Measurements from ENCODE around the gene SCEL. TPM values are rescaled to one million over a fixed set of nuclear protein-coding genes. Genes with fewer than 3 reads are reported as not detected.

SCEL gene
- total and polyA plus RNA-seq, 2 experiments from 2014 or later, result not detected

DNA sequence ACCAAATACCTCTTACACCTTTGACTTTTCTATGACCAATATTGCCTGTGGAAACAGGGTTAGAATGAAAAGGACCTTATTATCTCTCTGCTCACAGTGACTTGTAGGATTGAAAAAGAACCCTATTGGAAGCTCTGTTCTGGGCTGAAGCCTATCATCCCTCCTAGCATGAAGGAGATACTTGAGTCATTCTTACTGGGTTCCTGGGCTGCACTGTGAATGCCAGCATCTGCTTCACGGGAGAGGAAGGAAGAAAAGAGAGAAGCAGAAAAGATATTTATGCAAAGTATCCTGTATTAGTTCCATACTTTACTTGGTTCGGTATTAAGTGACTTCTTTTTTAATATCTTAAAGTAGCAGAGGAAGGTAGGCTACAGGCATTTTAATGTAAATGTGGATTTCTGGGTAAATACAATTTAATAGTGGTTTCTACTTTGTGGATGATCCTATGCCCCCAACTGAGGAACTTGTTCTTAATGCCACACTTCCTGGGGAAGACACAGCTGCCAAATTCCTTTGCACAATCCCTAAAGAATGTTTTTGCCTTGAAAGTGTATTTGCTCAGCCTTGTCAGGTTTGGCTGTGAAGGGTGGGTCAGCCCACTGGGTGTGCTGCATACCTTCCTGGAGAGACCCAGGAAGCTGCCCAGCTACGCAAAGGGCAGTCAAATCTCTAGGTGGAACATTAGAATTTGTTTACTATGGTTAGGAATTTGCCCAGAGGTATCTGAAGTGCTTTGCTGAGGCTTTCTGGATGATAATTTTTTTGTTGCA, 13.7 kb upstream of the SCEL start:
- no peaks in the 10 kb centered on the region for H3K4me1 ChIP-seq (ENCODE audit: low read depth)
- no peak overlapping the region for H3K27ac ChIP-seq
- TF ChIP-seq, protein P1, sequence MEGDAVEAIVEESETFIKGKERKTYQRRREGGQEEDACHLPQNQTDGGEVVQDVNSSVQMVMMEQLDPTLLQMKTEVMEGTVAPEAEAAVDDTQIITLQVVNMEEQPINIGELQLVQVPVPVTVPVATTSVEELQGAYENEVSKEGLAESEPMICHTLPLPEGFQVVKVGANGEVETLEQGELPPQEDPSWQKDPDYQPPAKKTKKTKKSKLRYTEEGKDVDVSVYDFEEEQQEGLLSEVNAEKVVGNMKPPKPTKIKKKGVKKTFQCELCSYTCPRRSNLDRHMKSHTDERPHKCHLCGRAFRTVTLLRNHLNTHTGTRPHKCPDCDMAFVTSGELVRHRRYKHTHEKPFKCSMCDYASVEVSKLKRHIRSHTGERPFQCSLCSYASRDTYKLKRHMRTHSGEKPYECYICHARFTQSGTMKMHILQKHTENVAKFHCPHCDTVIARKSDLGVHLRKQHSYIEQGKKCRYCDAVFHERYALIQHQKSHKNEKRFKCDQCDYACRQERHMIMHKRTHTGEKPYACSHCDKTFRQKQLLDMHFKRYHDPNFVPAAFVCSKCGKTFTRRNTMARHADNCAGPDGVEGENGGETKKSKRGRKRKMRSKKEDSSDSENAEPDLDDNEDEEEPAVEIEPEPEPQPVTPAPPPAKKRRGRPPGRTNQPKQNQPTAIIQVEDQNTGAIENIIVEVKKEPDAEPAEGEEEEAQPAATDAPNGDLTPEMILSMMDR (IDR thresholded peaks at IDR 0.05; ENCODE audit: low read depth, low read length), result no peak
- no peaks in the 10 kb centered on the region for H3K9me3 ChIP-seq (ENCODE audit: low read depth)
- H3K4me3 ChIP-seq, result no peak overlapping the region
- no peaks in the 10 kb centered on the region for H3K27me3 ChIP-seq
- DNase-seq (ENCODE audit: low read depth in 1 of 2, low spot score in 1 of 2), result peak in 1 of 2 donors; percentile 46
- no peaks in the 10 kb centered on the region for H3K36me3 ChIP-seq

- no peak for DNase-seq (ENCODE audit: low read depth in 1 of 2, low spot score in 1 of 2)
- no peaks in the 10 kb centered on the region for H3K36me3 ChIP-seq
- no peaks in the 10 kb centered on the region for H3K27me3 ChIP-seq
- H3K4me3 ChIP-seq, result no peak overlapping the region
- no peak overlapping the region for H3K27ac ChIP-seq
- H3K4me1 ChIP-seq (ENCODE audit: low read depth), result no peaks in the 10 kb centered on the region
- no peaks in the 10 kb centered on the region for H3K9me3 ChIP-seq (ENCODE audit: low read depth)
- TF ChIP-seq, protein P1 (IDR thresholded peaks at IDR 0.05; ENCODE audit: low read depth, low read length), result no peak
Measured at GRCh38 chr13:77522444-77522843, 13.1 kb upstream of the SCEL start.

- H3K36me3 ChIP-seq, result no peaks in the 10 kb centered on the region
- H3K4me1 ChIP-seq (ENCODE audit: low read depth), result no peaks in the 10 kb centered on the region
- DNase-seq (ENCODE audit: low read depth in 1 of 2, low spot score in 1 of 2), result no peak
- no peaks in the 10 kb centered on the region for H3K9me3 ChIP-seq (ENCODE audit: low read depth)
- no peaks in the 10 kb centered on the region for H3K27me3 ChIP-seq
- H3K27ac ChIP-seq, result no peak overlapping the region
- no peak overlapping the region for H3K4me3 ChIP-seq
- TF ChIP-seq, protein P1 (IDR thresholded peaks at IDR 0.05; ENCODE audit: low read depth, low read length), result no peak
Measured at GRCh38 chr13:77523386-77523785, 12.1 kb upstream of the SCEL start.

DNA sequence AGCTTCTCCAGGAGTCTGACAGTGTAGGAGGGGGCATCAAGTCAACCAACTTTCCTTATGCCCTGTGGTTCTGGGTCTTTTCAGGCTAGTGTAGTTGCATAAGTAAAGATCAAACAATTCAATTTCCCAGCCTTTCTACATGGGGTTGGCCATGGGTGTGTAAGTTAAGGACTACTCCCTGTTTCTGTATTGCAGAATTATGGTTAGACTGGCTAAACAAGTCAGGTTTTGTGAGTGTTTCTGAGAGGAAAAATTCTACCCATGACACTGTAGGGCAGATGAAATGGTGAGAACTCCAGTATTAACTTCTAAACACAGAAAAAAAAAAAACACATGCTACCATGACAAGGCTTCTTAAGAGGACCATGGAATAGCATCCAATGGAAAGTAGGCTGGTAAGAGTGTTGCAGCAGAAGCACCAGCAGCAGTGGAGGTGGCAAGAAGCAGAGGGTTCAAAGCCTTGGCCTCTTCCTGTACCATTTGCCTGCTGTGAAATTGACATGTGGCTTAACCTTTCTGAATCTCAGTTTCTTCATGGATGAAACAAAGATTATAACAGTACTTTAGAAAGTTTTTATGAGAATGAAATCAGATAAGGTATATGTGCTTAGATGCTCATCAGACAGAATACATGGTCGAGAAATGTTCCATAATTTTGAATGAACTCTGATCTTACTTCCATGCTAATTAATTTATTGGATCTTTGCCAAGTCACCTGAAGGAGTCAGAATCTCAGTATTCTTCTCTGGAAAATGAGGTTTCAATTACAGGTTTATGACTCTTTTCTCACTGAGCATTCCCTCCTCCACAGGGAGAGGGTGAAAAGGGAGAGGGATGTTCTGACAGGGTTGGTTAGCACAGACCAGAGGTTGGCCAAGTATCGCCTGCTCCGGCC, 11.4 kb upstream of the SCEL start:
- H3K4me3 ChIP-seq, result no peak overlapping the region
- no peaks in the 10 kb centered on the region for H3K9me3 ChIP-seq (ENCODE audit: low read depth)
- TF ChIP-seq, protein P1 (IDR thresholded peaks at IDR 0.05; ENCODE audit: low read depth, low read length), result no peak
- no peaks in the 10 kb centered on the region for H3K36me3 ChIP-seq
- no peak overlapping the region for H3K27ac ChIP-seq
- no peaks in the 10 kb centered on the region for H3K4me1 ChIP-seq (ENCODE audit: low read depth)
- H3K27me3 ChIP-seq, result no peaks in the 10 kb centered on the region
- no peak for DNase-seq (ENCODE audit: low read depth in 1 of 2, low spot score in 1 of 2)

DNA sequence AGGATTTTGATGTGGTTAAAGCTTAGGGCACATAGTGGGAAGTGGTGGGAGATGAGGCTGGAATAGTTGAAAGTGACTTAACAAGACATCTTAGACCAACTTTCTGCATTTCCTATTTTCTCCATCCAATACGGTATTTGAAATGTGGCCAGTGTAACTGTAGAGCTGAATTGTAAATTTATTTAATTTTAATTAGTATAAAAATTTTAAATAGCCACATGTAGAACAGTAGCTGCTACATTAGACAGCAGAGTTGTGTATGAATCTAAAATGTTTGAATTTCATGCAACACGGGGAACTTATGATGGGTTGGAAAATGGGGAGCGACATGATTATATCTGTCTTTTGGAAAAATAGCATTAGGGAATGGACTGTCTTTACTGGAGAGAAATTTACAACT, 7.1 kb upstream of the SCEL start:
- H3K27ac ChIP-seq, result no peak overlapping the region
- no peaks in the 10 kb centered on the region for H3K9me3 ChIP-seq (ENCODE audit: low read depth)
- no peaks in the 10 kb centered on the region for H3K4me1 ChIP-seq (ENCODE audit: low read depth)
- TF ChIP-seq, protein P1 (IDR thresholded peaks at IDR 0.05; ENCODE audit: low read depth, low read length), result no peak
- no peak overlapping the region for H3K4me3 ChIP-seq
- no peak for DNase-seq (ENCODE audit: low read depth in 1 of 2, low spot score in 1 of 2)
- no peaks in the 10 kb centered on the region for H3K36me3 ChIP-seq
- no peaks in the 10 kb centered on the region for H3K27me3 ChIP-seq
